Neuron (in vitro differentiated cells): ENCODE measurements around the gene DCHS1.

Experiments
- H2AFZ ChIP-seq: one replicate; pipeline ENCODE4 v1.6.1; 2013; ENCODE audit warnings: low read depth, mild to moderate bottlenecking, inconsistent platforms, low read length, moderate library complexity
- H3K27me3 ChIP-seq: one replicate; pipeline ENCODE4 v1.6.1; 2013; ENCODE audit warnings: low read length; ENCODE audit not compliant: insufficient read depth
- H3K36me3 ChIP-seq: one replicate; pipeline ENCODE4 v1.6.1; 2013; ENCODE audit warnings: low read length; ENCODE audit not compliant: insufficient read depth
- H3K4me1 ChIP-seq: one replicate; pipeline ENCODE4 v1.6.1; 2013; ENCODE audit warnings: low read length; ENCODE audit not compliant: insufficient read depth
- H3K4me3 ChIP-seq: 2 replicates; pipeline ENCODE4 v1.5.1; 2013; ENCODE audit warnings: mild to moderate bottlenecking, low read length, moderate library complexity
- H3K9me3 ChIP-seq: one replicate; pipeline ENCODE4 v1.6.1; 2013; ENCODE audit warnings: low read length

Gene DCHS1

DNA sequence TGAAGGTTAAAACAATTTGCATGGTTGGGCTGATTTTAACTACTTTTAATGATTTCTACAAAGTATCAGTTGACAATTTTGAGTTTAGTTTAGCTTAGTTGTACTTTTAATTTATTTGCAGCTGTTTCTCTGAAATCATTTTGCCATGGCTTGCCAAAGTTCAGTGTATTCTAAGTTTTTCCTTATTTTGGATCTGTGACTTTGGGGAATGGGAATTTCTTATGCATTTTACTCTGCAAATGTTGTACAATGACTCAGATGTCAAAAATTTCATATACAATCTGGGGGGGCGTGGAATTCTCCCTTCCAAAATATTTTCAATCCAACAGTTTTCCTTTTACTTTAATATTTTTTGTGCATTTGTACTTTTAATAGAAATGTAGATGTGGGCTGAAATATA, 8.9 kb upstream of the DCHS1 start:
- H3K4me1 ChIP-seq, result peaks cover 3% of the 10 kb centered on the region
- no peak overlapping the region for H3K4me3 ChIP-seq
- no peaks in the 10 kb centered on the region for H3K36me3 ChIP-seq
- H2AFZ ChIP-seq, result no peak overlapping the region
- no peaks in the 10 kb centered on the region for H3K27me3 ChIP-seq
- H3K9me3 ChIP-seq, result no peaks in the 10 kb centered on the region

DNA sequence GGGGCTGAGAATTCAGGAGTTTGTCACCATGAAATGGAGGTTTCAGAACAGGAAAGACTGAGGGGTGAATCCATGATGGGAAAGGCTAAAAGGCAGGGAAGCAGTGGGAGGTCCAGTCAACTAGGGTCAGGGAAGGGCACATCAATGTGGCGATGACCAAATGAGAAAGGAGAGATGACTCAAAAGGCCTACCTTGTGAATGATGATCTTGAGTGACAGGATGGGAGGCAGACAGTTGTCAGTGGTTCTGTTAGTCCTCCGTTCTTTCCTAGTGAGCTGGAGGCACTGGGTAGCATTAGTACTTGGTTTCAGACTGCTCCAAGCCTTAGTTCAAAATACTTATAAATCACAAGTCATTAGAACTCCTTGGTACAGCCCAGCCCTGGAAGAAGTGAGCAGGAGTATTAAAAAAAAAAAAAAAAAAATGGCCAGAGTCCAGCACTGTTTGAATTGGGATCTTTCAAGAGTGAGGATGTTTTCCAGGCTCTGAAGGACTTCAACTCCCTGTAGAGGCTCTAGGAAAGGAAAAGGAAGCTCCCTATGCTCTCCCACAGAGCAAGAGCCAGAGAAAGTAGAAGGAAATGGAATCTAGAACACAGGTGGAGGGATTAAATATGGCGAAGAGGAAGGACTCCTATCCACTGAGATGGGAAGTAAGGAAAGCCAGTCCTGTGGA, 8.3 kb upstream of the DCHS1 start:
- Histone ChIP-seq H3K36me3 (no peaks in the 10 kb centered on the region), H3K9me3 (no peaks in the 10 kb centered on the region), H3K4me1 (peaks cover 3% of the 10 kb centered on the region), H2AFZ (no peak overlapping the region), H3K27me3 (no peaks in the 10 kb centered on the region), H3K4me3 (no peak overlapping the region)

DNA sequence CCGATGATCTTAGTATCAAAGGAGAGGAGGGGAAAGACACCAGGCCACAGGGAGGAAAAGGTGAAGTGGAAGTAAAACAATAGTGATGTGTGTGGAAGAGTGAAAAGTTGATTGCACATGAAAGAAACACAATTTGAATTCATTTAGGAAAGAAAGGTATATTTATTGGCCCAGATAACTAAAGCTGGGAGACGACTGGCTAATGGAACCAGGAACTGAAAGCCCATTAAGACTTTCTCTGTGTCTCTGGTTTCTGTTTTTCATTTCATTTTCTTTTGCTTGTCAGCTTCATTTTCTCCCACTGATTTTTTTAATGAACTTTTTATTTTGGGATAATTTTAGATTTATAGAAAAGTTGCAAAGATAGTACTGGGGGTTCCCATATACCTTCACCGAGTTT, 5.1 kb upstream of the DCHS1 start:
- Histone ChIP-seq H3K27me3 (no peaks in the 10 kb centered on the region), H3K36me3 (no peaks in the 10 kb centered on the region), H2AFZ (no peak overlapping the region), H3K9me3 (no peaks in the 10 kb centered on the region), H3K4me1 (peaks cover 13% of the 10 kb centered on the region), H3K4me3 (no peak overlapping the region)

DNA sequence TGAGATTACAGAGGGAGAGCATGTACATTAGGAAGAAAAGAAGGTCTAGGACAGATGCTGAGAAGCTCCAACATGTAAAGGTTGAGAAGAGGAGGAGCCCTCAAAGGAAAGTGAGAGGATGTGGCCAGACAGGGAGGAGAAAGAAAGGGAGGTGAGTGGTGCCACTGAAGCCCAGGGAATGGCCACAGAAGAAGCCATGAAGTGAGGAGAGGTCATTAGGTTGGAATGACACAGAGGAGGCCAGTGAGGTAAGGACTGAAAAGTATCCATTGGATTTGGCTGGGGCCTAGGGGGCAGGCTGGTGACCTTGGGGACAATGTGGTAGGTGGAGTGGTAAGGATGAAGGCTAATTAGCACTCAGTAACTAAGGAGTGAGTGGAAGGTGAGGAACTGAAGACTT, 3.0 kb upstream of the DCHS1 start:
- no peaks in the 10 kb centered on the region for H3K36me3 ChIP-seq
- H2AFZ ChIP-seq, result no peak overlapping the region
- no peaks in the 10 kb centered on the region for H3K9me3 ChIP-seq
- H3K27me3 ChIP-seq, result no peaks in the 10 kb centered on the region
- peaks cover 23% of the 10 kb centered on the region for H3K4me1 ChIP-seq
- H3K4me3 ChIP-seq, result no peak overlapping the region

DNA sequence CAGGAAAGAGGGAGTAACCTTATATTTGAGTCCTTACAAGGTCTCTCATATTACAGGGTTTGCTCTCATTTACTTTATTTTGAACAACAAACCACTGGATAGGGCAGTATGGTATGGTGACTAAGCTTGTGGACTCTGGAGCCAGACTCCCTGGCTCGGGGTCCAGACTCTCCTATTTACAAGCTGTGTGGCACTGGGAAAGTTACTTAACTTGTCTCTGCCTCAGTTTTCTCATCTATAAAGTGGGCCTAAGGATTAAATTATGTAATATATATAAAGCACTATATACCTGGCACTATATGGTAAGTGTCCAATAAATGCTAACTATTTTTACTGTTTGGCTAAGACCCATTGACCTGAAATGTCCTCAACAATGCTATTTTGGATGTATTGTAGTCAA, 1.7 kb upstream of the DCHS1 start:
- H3K36me3 ChIP-seq, result peaks cover 3% of the 10 kb centered on the region
- no peak overlapping the region for H3K4me3 ChIP-seq
- H3K27me3 ChIP-seq, result no peaks in the 10 kb centered on the region
- H3K4me1 ChIP-seq, result peaks cover 27% of the 10 kb centered on the region
- no peak overlapping the region for H2AFZ ChIP-seq
- H3K9me3 ChIP-seq, result no peaks in the 10 kb centered on the region

DNA sequence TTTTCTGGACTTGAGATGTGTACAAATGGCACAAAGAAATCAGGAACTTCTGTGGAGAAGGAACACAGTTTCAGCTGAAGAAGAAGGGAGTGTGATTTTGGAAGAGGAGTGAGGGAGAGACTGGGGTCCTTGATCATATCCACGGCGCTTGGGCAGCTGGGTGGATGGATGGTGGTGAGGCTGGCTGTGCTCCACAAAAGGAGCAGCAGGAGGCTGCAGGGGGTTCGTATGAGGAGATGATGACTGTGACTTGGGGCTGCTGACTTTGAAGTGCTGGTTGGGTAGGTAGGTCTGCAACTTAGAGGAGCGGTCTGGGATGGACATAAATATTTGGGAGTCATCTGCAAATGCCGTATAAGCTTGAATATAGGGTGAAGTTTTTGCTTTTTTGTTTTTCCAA, 1.3 kb upstream of the DCHS1 start:
- H3K36me3 ChIP-seq, result peaks cover 4% of the 10 kb centered on the region
- no peaks in the 10 kb centered on the region for H3K9me3 ChIP-seq
- H3K4me1 ChIP-seq, result peaks cover 27% of the 10 kb centered on the region
- H2AFZ ChIP-seq, result no peak overlapping the region
- peak overlapping the region; percentile 73 for H3K4me3 ChIP-seq
- no peaks in the 10 kb centered on the region for H3K27me3 ChIP-seq

DNA sequence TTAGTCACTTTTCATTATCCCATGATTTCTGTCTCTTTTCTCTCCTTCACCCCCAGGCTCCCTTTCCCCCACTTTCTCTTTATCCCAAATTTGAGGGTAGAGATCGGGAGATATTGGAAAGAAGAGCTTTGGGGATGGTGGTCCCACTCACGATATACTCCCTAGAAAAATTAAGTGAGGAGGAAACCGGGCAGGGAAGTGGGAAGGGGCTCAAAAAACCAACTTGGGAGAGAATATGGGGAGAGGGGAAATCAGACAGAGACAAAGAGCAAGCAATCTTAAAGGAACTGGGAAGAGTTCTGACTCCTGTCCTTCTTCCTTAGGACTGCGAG, 941 bp upstream of the DCHS1 start:
- Histone ChIP-seq H2AFZ (peak overlapping the region; percentile 59), H3K36me3 (peaks cover 7% of the 10 kb centered on the region), H3K27me3 (no peaks in the 10 kb centered on the region), H3K4me3 (peak overlapping the region; percentile 73), H3K4me1 (peaks cover 27% of the 10 kb centered on the region), H3K9me3 (no peaks in the 10 kb centered on the region)

DNA sequence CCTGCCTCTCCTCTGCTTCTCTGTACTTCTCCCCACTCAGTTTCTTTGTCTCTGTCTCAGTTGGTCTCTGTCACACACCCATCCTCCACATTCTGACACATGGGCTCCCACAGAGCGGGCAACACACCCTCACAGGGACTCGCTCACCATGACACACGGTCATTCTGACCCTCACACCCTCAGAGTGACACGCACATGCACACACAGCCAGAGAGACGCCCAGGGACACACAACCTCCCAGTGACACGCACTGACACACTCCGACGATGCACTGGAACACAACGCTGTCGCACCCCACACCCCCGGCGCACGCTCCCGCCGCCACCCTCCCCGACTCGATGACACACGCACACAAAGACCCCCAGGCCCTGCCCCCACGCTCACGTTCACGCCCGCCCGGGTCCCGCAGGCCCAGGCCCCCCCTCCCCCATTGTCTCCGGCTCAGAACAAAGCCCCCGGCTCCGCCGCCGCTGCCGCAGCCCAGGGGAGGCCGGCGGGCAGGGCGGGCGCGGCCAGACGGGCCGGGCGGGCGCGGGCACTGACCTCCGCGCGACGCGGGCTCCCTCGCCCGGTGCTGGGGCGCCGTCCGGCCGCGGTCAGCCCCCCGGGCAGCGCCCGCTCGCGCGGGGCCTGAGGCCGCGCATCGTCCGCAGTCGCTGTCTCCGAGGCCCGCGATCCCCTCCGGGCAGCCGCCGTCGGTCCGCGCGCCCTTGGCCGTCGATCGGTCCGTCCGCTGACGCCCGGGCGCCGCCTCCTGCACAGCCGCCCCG, 404 bp downstream of the DCHS1 start:
- no peaks in the 10 kb centered on the region for H3K9me3 ChIP-seq
- peaks cover 27% of the 10 kb centered on the region for H3K4me1 ChIP-seq
- H3K4me3 ChIP-seq, result peak overlapping the region; percentile 69
- peaks cover 15% of the 10 kb centered on the region for H3K36me3 ChIP-seq
- H3K27me3 ChIP-seq, result no peaks in the 10 kb centered on the region
- H2AFZ ChIP-seq, result no peak overlapping the region

DNA sequence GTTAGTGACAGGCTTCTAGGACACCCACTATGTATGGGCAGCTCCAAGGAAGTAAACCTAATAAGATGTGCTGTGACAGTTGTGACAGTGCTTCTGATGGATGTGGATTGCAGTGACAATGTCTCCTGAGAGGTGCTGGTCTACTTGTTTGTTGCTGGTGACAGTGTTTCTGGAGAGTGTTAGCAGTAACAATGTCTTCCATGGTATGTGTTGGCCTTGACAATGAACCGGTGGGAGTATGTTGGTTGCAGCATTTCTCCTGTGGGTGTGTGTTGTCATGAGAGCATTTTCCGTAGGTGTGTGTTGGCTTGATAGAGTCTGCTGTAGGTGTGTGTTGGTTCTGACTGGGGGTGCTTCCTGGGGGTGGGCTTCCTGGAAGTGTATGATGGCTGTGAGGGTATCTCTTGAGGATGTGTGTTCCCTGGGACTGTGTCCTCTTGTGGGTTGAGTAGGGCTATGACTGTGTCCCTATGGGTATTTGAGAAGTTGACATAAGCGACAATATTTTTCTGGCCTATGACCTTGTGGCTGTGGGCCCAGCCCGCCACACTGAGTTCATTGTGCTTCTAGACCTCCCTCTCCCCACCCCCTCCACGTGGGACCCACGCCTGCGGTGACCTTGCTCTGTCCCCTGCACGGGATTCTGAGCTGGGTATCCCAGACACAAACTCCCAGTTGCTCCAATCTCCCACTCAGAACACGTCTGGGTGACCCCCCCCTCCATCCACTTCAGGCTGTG, 1.2 kb downstream of the DCHS1 start:
- no peak overlapping the region for H2AFZ ChIP-seq
- no peaks in the 10 kb centered on the region for H3K27me3 ChIP-seq
- peaks cover 19% of the 10 kb centered on the region for H3K36me3 ChIP-seq
- H3K4me1 ChIP-seq, result peaks cover 27% of the 10 kb centered on the region
- H3K4me3 ChIP-seq, result peak overlapping the region; percentile 69
- H3K9me3 ChIP-seq, result no peaks in the 10 kb centered on the region

DNA sequence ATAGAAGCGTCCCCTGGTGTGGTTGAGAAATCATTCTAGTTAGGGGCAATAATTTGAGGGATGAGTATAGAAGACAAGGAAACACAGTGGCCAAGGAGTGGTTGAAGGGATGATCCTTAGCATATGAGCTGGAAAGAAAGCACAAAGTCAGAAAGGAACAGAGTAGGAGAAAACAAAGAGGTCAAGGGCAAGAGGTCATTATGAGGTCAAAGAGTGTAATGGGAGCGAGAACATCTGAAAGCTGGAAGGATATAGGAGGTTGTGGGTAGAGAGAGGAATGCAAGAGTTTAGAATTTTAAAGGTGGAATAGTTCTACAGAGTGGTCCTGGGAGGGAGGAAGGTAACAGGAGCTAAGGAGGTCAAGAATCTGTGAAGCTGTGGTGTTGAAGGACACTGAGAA, 2.0 kb downstream of the DCHS1 start:
- peaks cover 26% of the 10 kb centered on the region for H3K36me3 ChIP-seq
- no peak overlapping the region for H3K4me3 ChIP-seq

DNA sequence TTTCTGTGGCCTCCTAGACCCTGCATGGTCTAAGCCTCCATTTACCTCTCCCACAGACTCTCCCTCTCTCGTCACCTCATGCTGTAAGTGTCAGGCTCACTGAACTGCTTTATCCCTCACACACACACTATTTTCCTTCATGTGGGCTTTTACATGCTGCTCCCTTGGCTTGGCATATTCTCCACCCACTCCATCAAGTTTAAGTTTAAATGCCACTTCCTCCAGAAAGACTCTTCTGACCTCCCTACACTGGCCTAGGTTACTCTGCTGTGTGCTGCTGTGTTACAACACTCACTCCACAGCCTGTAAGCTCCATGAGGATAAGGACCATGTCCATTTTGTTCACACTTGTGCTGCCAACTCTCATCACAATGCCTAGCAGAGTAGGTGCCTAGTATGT, 2.5 kb downstream of the DCHS1 start:
- H3K9me3 ChIP-seq, result no peaks in the 10 kb centered on the region
- no peak overlapping the region for H3K4me3 ChIP-seq
- H3K36me3 ChIP-seq, result peaks cover 31% of the 10 kb centered on the region
- no peaks in the 10 kb centered on the region for H3K27me3 ChIP-seq
- H3K4me1 ChIP-seq, result peaks cover 27% of the 10 kb centered on the region
- no peak overlapping the region for H2AFZ ChIP-seq

More for the DNA sequence above, 2.0 kb downstream of the DCHS1 start:
- no peaks in the 10 kb centered on the region for H3K9me3 ChIP-seq
- H2AFZ ChIP-seq, result no peak overlapping the region
- H3K4me1 ChIP-seq, result peaks cover 27% of the 10 kb centered on the region
- no peaks in the 10 kb centered on the region for H3K27me3 ChIP-seq

DNA sequence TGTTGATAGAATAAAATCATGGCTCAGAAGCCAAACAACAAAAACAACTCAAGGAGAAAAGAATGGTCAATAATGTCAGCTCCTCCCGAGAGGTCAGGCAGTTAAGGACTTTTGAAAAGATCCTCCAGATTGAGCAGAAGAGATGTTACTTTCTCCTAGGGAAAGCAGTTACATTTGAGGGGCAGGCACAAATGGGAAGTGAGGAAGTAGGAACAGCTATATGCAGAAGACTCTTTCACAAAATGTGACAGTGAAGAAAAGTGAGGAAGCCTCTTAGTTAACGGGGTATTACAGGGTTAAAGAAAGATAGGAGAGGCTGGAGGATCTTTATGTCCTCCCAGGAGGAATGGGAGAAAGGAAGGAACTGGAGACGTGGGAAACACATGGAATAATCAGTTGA, 3.4 kb downstream of the DCHS1 start:
- Histone ChIP-seq H3K27me3 (no peaks in the 10 kb centered on the region), H2AFZ (no peak overlapping the region), H3K9me3 (no peaks in the 10 kb centered on the region), H3K36me3 (peaks cover 32% of the 10 kb centered on the region), H3K4me3 (no peak overlapping the region), H3K4me1 (peaks cover 27% of the 10 kb centered on the region)

DNA sequence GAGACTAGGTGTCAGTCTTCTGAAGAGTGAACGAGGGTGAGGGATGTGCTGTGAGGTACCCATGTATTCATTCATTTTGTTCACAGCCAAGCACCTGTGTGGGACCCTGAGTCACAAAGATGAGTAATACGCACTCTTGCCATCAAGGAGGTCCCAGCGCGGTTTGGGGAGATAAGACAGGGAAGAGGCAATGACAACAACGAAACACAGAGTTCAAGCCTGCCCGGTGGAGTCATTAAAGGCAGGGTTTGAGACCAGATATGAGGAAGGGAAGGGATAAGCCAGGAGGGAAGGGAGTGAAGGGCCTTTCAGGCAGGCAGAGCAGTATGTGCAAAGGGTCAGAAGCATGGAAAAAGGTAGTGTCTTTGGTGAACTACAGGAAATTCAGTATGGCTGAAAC, 4.6 kb downstream of the DCHS1 start:
- Histone ChIP-seq H2AFZ (no peak overlapping the region), H3K9me3 (no peaks in the 10 kb centered on the region), H3K4me3 (no peak overlapping the region), H3K36me3 (peaks cover 32% of the 10 kb centered on the region), H3K27me3 (no peaks in the 10 kb centered on the region), H3K4me1 (peaks cover 21% of the 10 kb centered on the region)
